GM12875 (cell line): ENCODE data around the gene MTHFD1L.
"Not testable (repeated sequence)": the region's sequence is repeated elsewhere in the genome, so short reads cannot be mapped to it uniquely, and the experiment has no call there.

Experiments
- H3K4me3 ChIP-seq: one replicate; pipeline ENCODE4 v1.5.1; 2011; ENCODE audit warnings: low read depth, low read length, control low read depth
- TF ChIP-seq, protein P1 (sequence below): IDR thresholded peaks from 2 replicates; pipeline ENCODE4 v1.5.1; 2011; ENCODE audit warnings: low read depth, mild to moderate bottlenecking, control low read depth, inconsistent platforms, low read length, moderate library complexity, borderline replicate concordance; ENCODE audit not compliant: insufficient read depth

The MTHFD1L gene

DNA sequence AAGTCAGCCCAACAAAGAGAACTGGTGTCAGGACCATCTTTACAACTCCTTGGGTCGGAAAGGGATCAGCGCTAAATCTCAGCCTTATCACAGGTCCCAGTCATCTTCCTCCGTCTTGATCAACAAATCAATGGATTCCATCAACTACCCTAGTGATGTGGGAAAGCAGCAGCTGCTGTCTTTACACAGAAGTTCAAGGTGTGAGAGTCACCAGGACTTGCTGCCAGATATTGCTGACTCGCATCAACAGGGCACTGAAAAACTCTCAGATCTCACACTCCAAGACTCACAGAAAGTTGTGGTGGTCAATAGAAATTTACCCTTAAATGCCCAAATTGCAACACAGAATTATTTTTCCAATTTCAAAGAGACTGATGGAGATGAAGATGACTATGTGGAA lies 25.3 kb upstream of the MTHFD1L start:
- TF ChIP-seq, protein P1, sequence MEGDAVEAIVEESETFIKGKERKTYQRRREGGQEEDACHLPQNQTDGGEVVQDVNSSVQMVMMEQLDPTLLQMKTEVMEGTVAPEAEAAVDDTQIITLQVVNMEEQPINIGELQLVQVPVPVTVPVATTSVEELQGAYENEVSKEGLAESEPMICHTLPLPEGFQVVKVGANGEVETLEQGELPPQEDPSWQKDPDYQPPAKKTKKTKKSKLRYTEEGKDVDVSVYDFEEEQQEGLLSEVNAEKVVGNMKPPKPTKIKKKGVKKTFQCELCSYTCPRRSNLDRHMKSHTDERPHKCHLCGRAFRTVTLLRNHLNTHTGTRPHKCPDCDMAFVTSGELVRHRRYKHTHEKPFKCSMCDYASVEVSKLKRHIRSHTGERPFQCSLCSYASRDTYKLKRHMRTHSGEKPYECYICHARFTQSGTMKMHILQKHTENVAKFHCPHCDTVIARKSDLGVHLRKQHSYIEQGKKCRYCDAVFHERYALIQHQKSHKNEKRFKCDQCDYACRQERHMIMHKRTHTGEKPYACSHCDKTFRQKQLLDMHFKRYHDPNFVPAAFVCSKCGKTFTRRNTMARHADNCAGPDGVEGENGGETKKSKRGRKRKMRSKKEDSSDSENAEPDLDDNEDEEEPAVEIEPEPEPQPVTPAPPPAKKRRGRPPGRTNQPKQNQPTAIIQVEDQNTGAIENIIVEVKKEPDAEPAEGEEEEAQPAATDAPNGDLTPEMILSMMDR, result no peak
- H3K4me3 ChIP-seq, result no peak overlapping the region

DNA sequence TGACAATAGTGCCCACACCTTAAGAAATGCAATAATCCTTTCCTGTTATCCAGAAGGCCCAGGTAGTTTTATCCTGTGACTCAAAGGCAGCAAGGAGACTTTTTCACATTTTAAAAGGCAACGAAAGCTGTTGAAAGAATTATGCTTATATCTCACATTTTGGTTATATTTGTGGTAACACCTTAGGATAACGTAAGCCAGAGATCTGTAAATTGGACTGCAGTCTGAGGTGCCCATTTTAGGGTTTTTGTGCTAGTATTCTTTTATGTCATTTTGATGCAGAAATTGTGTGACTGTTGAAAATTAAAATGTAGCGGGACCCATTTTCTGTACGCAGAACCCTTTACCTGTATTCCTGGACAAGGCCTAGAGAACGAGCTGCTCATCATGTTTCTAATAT lies 24.3 kb upstream of the MTHFD1L start:
- TF ChIP-seq, protein P1, result no peak
- H3K4me3 ChIP-seq, result no peak overlapping the region

DNA sequence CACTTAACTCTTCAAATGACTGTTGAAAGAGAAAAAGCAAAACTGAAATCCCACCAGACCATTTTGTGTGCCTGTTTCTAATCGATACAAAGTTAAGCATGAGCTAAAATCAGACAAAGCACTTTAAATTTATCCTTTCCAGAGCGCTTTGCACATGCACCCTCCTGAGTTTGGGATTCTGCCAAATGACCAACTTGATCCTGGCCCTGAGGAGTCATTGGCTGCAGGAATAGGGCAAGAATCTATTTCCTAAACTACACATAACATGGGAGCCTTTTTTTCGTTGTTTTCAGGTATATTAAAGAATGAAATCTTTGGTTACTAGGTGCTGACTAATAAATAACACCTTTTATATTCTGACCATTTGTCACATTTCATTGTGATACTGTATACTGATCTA lies 23.8 kb upstream of the MTHFD1L start:
- TF ChIP-seq, protein P1, result no peak
- no peak overlapping the region for H3K4me3 ChIP-seq

DNA sequence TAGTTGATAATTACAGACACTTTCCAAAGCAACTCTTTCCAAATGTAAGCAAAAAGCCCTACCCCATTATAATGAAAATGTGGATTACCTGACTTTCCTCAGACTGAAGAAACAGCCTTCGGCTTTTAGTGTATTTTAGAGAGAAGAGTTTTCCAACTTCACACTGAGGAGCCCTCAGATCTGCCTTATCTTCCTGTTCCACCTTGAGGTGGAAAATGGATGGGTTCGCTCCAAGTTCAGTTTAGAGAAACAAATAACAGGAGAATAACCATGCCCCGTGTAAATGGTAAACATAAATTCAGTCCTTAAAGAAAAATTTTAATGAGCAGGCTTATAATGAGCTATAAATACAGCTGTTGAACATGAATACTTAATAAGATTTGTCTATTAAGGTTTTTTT lies 21.1 kb upstream of the MTHFD1L start:
- TF ChIP-seq, protein P1, result no peak
- H3K4me3 ChIP-seq, result no peak overlapping the region

DNA sequence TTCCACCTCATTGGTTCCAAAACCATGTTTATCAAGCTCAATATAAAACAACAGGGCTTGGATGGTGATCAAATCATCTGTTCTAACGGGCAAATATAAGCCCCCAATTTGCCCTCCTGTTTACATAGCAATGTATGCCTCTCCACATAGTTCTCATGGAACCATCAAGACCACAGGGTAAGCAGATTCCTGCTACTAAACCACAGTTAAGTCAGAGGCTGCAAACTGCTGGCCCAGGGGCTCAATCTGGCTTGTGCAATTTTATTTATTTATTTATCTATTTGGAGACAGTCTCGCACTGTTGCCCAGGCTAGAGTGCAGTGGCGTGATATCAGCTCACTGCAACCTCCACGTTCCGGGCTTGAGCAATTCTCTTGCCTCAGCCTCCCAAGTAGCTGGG lies 18.9 kb upstream of the MTHFD1L start:
- H3K4me3 ChIP-seq, result no peak overlapping the region
- TF ChIP-seq, protein P1, result no peak

DNA sequence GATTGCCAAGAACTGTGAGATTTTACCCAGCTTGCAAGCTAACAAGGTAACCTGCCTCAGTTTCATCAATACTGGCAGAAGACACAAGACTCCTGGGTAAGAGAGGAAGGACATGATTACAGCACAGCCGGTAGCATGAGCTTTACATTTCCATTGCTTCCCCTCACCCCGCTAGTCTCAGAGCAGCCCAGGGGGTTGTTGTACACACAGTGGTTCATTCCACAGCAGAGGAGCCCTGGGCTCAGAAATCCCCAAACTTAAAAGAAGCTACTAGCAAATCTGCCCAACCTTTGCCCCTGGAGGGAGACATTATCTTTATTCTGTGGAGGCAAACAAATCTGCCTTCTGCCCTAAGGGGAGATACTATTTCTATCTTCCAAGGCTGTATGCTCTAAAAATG lies 17.1 kb upstream of the MTHFD1L start:
- H3K4me3 ChIP-seq, result no peak overlapping the region
- TF ChIP-seq, protein P1, result no peak

DNA sequence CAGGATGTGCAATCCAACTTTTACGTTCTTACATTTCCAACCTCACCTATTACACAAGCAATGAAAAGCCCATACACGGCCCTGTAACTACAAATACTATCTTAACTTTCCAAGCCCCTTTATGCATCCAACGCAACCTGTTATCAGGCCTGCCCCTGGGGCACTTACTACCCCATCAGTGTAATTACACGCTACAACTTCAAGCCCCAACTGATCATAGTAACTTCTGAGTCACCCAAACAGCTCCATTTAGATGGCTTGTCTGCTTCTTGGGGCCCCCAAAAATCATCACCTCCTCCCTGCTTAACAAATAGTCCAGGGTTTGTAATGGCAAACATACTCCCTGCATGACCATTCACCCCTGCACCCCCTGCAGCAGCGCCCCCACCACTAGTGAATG lies 11.1 kb upstream of the MTHFD1L start:
- not testable (repeated sequence) for H3K4me3 ChIP-seq

DNA sequence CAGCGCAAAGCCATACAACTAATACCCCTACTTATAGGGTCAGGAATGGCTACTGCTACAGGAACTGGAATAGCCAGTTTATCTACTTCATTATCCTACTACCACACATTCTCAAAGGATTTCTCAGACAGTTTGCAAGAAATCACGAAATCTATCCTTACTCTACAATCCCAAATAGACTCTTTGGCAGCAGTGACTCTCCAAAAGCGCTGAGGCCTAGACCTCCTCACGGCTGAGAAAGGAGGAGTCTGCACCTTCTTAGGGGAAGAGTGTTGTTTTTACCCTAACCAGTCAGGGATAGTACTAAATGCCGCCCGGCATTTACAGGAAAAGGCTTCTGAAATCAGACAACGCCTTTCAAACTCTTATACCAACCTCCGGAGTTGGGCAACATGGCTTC lies 10.3 kb upstream of the MTHFD1L start:
- H3K4me3 ChIP-seq, result not testable (repeated sequence)
